IMR-90 (cell line): Measurements from ENCODE around the gene CLSTN3. TPM values are rescaled to one million over a fixed set of nuclear protein-coding genes. Genes with fewer than 3 reads are reported as not detected.

Source experiments
- ATAC-seq: fragments of 200-7000 bp; cut with Tn5 transposase; 2 replicates; pipeline ENCODE4 v1.9.1; 2020; ENCODE audit warnings: low read depth, mild to moderate bottlenecking, moderate library complexity
- BruUV-seq: library from RNA; stranded (reverse); fragments of 400-500 nt; replicated peaks from 2 replicates; lab custom pipeline; 2021; lab: Mats Ljungman, UMichigan
- CTCF ChIA-PET: fragments of 300-600 bp; formaldehyde crosslinking; extraction: SDS; loops from one replicate; lab custom pipeline; 2021; ENCODE audit warnings: antibody characterized with exemption; lab: Yijun Ruan, JAX
- POLR2A ChIA-PET: fragments of 300-600 bp; sonication (Branson Sonifier 250); formaldehyde crosslinking; loops from one replicate; lab custom pipeline; 2022; ENCODE audit warnings: antibody characterized with exemption; ENCODE audit not compliant: unreplicated experiment; lab: Charles Lee
- DNase-seq: peaks from one replicate; pipeline ENCODE4 v3.0.0; 2013
- H2AFZ ChIP-seq: replicated peaks from 2 replicates; pipeline ENCODE3; 2013; ENCODE audit warnings: low read length, mild to moderate bottlenecking; ENCODE audit not compliant: poor library complexity
- H2AK5ac ChIP-seq: 2 replicates; pipeline ENCODE4 v1.6.1; 2013; ENCODE audit warnings: low read depth, low read length, inconsistent platforms
- H2AK9ac ChIP-seq: replicated peaks from 2 replicates; pipeline ENCODE3; 2013; ENCODE audit warnings: mild to moderate bottlenecking, low read depth, low read length, moderate library complexity; ENCODE audit not compliant: poor library complexity
- H2BK120ac ChIP-seq: 2 replicates; pipeline ENCODE4 v1.6.1; 2013; ENCODE audit warnings: low read depth, low read length, inconsistent platforms
- H2BK15ac ChIP-seq: 3 replicates; pipeline ENCODE4 v1.6.1; 2013; ENCODE audit warnings: low read depth, low read length, inconsistent platforms
- H2BK20ac ChIP-seq: 2 replicates; pipeline ENCODE4 v1.6.1; 2013; ENCODE audit warnings: low read depth, mild to moderate bottlenecking, inconsistent platforms, low read length, moderate library complexity
- H2BK5ac ChIP-seq: 2 replicates; pipeline ENCODE4 v1.6.1; 2013; ENCODE audit warnings: mild to moderate bottlenecking, low read depth, low read length, inconsistent platforms; ENCODE audit not compliant: poor library complexity, severe bottlenecking
- H3K14ac ChIP-seq: replicated peaks from 2 replicates; pipeline ENCODE4 v1.6.1; 2013; ENCODE audit warnings: low read depth, low read length, inconsistent platforms
- H3K18ac ChIP-seq: 2 replicates; pipeline ENCODE4 v1.6.1; 2013; ENCODE audit warnings: low read depth, low read length, control low read depth
- H3K23ac ChIP-seq: 2 replicates; pipeline ENCODE4 v1.6.1; 2013; ENCODE audit warnings: low read depth, low read length, inconsistent platforms
- H3K27ac ChIP-seq: 2 replicates; pipeline ENCODE4 v1.5.1; 2013; ENCODE audit warnings: mild to moderate bottlenecking, control low read depth, low read length; ENCODE audit not compliant: insufficient read depth
- H3K27me3 ChIP-seq: 2 replicates; pipeline ENCODE4 v1.6.1; 2013; ENCODE audit warnings: low read length; ENCODE audit not compliant: control insufficient read depth, insufficient read depth
- H3K36me3 ChIP-seq: 2 replicates; pipeline ENCODE4 v1.6.1; 2013; ENCODE audit warnings: low read length, mixed read lengths; ENCODE audit not compliant: control insufficient read depth, insufficient read depth
- H3K4ac ChIP-seq: 2 replicates; pipeline ENCODE4 v1.6.1; 2013; ENCODE audit warnings: low read depth, low read length, inconsistent platforms
- H3K4me1 ChIP-seq: 2 replicates; pipeline ENCODE4 v1.6.1; 2013; ENCODE audit warnings: low read length, mixed read lengths; ENCODE audit not compliant: control insufficient read depth, insufficient read depth
- H3K4me2 ChIP-seq: 2 replicates; pipeline ENCODE4 v1.6.1; 2013; ENCODE audit warnings: low read depth, mild to moderate bottlenecking, control low read depth, low read length, moderate library complexity
- H3K4me3 ChIP-seq: 2 replicates; pipeline ENCODE4 v1.5.1; 2013; ENCODE audit warnings: low read depth, mild to moderate bottlenecking, control low read depth, low read length, moderate library complexity; ENCODE audit not compliant: insufficient read depth
- H3K56ac ChIP-seq: 2 replicates; pipeline ENCODE4 v1.6.1; 2013; ENCODE audit warnings: low read length, inconsistent platforms; ENCODE audit not compliant: insufficient read depth; ENCODE audit errors: extremely low read depth
- H3K79me1 ChIP-seq, 2 experiments: 2 replicates each; pipeline ENCODE4 v1.6.1; 2013; ENCODE audit warnings: low read length in 2 of 2, inconsistent platforms in 1 of 2, low read depth in 1 of 2
- H3K9ac ChIP-seq: 2 replicates; pipeline ENCODE4 v1.6.1; 2013; ENCODE audit warnings: low read depth, low read length, control low read depth
- H3K9me1 ChIP-seq: 2 replicates; pipeline ENCODE4 v1.6.1; 2013; ENCODE audit warnings: low read length, inconsistent platforms; ENCODE audit not compliant: insufficient read depth
- H3K9me3 ChIP-seq: 2 replicates; pipeline ENCODE4 v1.6.1; 2013; ENCODE audit warnings: low read length; ENCODE audit not compliant: control insufficient read depth, insufficient read depth
- H4K20me1 ChIP-seq: 2 replicates; pipeline ENCODE4 v1.6.1; 2013; ENCODE audit warnings: low read length, inconsistent platforms; ENCODE audit not compliant: insufficient read depth
- H4K5ac ChIP-seq: 2 replicates; pipeline ENCODE4 v1.6.1; 2013; ENCODE audit warnings: mild to moderate bottlenecking, low read depth, low read length, control low read depth
- H4K8ac ChIP-seq, 2 experiments: 2 replicates each; pipeline ENCODE4 v1.6.1; 2013; ENCODE audit warnings: low read depth in 2 of 2, low read length in 2 of 2, control low read depth in 1 of 2, inconsistent platforms in 1 of 2
- H4K91ac ChIP-seq: 2 replicates; pipeline ENCODE4 v1.6.1; 2013; ENCODE audit warnings: low read depth, low read length, inconsistent platforms; ENCODE audit not compliant: insufficient read depth
- BHLHE40 ChIP-seq: fragments of 150-350 bp; IDR thresholded peaks from 2 replicates; pipeline ENCODE4 v1.6.1; 2016; ENCODE audit warnings: mild to moderate bottlenecking, low read depth, low read length
- CEBPB ChIP-seq: IDR thresholded peaks from 2 replicates; pipeline ENCODE4 v1.6.1; 2012; ENCODE audit warnings: low read depth, low read length, improper control_type of control experiment
- CHD1 ChIP-seq: IDR thresholded peaks from 2 replicates; pipeline ENCODE4 v1.6.1; 2012; ENCODE audit warnings: low read depth, low read length, improper control_type of control experiment
- FOS ChIP-seq: fragments of 150-350 bp; IDR thresholded peaks from 2 replicates; pipeline ENCODE4 v1.6.1; 2016; ENCODE audit warnings: low read depth, low read length
- MAFK ChIP-seq: IDR thresholded peaks from 2 replicates; pipeline ENCODE4 v1.6.1; 2012; ENCODE audit warnings: low read depth, low read length, improper control_type of control experiment
- MAZ ChIP-seq: IDR thresholded peaks from 2 replicates; pipeline ENCODE4 v1.6.1; 2012; ENCODE audit warnings: low read depth, mild to moderate bottlenecking, low read length, improper control_type of control experiment, moderate library complexity, borderline replicate concordance
- MXI1 ChIP-seq: IDR thresholded peaks from 2 replicates; pipeline ENCODE4 v1.6.1; 2012; ENCODE audit warnings: low read depth, mild to moderate bottlenecking, low read length, moderate library complexity, borderline replicate concordance
- NFE2L2 ChIP-seq: fragments of 150-350 bp; IDR thresholded peaks from 2 replicates; pipeline ENCODE4 v1.6.1; 2016; ENCODE audit warnings: low read depth, mild to moderate bottlenecking, low read length
- POLR2A ChIP-seq: IDR thresholded peaks from 2 replicates; pipeline ENCODE4 v1.6.1; 2012; ENCODE audit warnings: mild to moderate bottlenecking, low read depth, low read length
- RAD21 ChIP-seq: IDR thresholded peaks from 2 replicates; pipeline ENCODE4 v1.6.1; 2012; ENCODE audit warnings: low read length, improper control_type of control experiment
- RCOR1 ChIP-seq: IDR thresholded peaks from 2 replicates; pipeline ENCODE4 v1.6.1; 2012; ENCODE audit warnings: mild to moderate bottlenecking, low read length, improper control_type of control experiment; ENCODE audit not compliant: insufficient replicate concordance
- RFX5 ChIP-seq: IDR thresholded peaks from 2 replicates; pipeline ENCODE4 v1.8.0; 2012; ENCODE audit warnings: low read depth, mild to moderate bottlenecking, low read length, moderate library complexity
- WGBS, 2 experiments: methylation state at CpG; one replicate each; pipeline versions ENCODE4 v1.1.5 to v1.1.7; 2013; ENCODE audit warnings: missing lambda C conversion rate in 2 of 2; ENCODE audit not compliant: insufficient read length in 1 of 2; ENCODE audit errors: extremely low coverage in 2 of 2; 5-methylcytosine and 5-hydroxymethylcytosine counted together
- dilution Hi-C: fragments of 300-500 bp; cut with HindIII; formaldehyde crosslinking; loops from one replicate; pipeline ENCODE4 v1.14.3; 2018; ENCODE audit warnings: low sequenced_read_pairs; ENCODE audit not compliant: unreplicated experiment
- in situ Hi-C: fragments of 300-500 bp; cut with MboI; formaldehyde crosslinking; loops from 3 replicates; pipeline ENCODE4 v1.14.3; 2019; ENCODE audit warnings: low sequenced_read_pairs, inconsistent platforms, mixed read lengths
- intact Hi-C: fragments of 100-400 bp; cut with micrococcal nuclease; formaldehyde crosslinking; loops from 2 replicates; pipeline ENCODE4 v1.10.0; 2022
- polyA plus RNA-seq, 3 experiments: library from polyadenylated mRNA; depleted of rRNA; stranded (reverse); fragments of >200 nt; gene quantifications; 2 replicates each; pipeline ENCODE4 v1.2.3, GENCODE V29; 2012; ENCODE audit warnings: low replicate concordance in 1 of 3
- total RNA-seq: library from RNA; depleted of rRNA; stranded (reverse); fragments of >200 nt; gene quantifications from 2 replicates; pipeline ENCODE4 v1.2.3, GENCODE V29; 2012
- TF ChIP-seq, protein P1 (sequence below): fragments of 150-350 bp; IDR thresholded peaks from 2 replicates; pipeline ENCODE4 v1.6.1; 2017; ENCODE audit warnings: mild to moderate bottlenecking, antibody characterized with exemption, low read length, low read depth
- TF ChIP-seq, protein P2 (sequence below): fragments of 150-350 bp; IDR thresholded peaks from 2 replicates; pipeline ENCODE4 v1.6.1; 2016; ENCODE audit warnings: low read depth, mild to moderate bottlenecking, low read length, moderate library complexity, borderline replicate concordance

Gene CLSTN3
- total and polyA plus RNA-seq, 2 of the 4 experiments (the other 2 are of a cell fraction), result 4.1 to 16.4 TPM

DNA sequence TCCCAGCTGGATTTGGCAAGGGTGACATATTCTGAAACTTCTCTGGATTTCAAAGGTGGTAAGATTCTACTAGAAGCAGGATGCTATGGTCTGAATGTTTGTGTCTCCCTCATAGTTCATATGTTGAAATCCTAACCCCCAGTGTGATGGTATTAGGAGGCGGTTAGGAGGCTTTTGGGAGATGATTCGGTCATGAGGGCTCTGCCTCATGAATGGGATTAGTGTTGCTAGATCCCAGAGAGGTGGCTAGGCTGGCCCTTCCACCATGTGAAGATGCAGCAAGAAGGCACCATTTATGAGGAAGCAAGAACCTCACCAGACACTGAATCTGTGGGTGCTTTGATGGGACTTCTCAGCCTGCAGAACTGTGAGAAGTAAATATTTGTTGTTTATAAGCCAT, 48.3 kb downstream of the CLSTN3 start:
- intact Hi-C loops, result no loop called here
- Histone ChIP-seq H3K4me3 (no peak overlapping the region), H3K9me3 (no peaks in the 10 kb centered on the region), H3K23ac (no peak overlapping the region), H4K5ac (no peak overlapping the region), H4K91ac (no peak overlapping the region), H3K14ac (no peak overlapping the region), H2AFZ (no peak overlapping the region), H4K8ac (no peak overlapping the region), H3K79me1 (no peaks in the 10 kb centered on the region), H2AK9ac (no peak overlapping the region), H3K9ac (no peak overlapping the region), H3K27me3 (peaks cover 3% of the 10 kb centered on the region), H2BK120ac (no peak overlapping the region), H3K27ac (no peak overlapping the region), H3K36me3 (no peaks in the 10 kb centered on the region), H3K18ac (no peak overlapping the region), H2BK5ac (no peak overlapping the region), H3K4me1 (peaks cover 2% of the 10 kb centered on the region; the same call in 1 of the 2 replicates), H4K20me1 (no peaks in the 10 kb centered on the region), H3K9me1 (no peaks in the 10 kb centered on the region), H2BK15ac (no peak overlapping the region), H3K4ac (no peak overlapping the region), H2AK5ac (no peak overlapping the region), H2BK20ac (no peak overlapping the region), H3K4me2 (no peak overlapping the region), H3K56ac (no peak overlapping the region)
- no CpG with 5 or more reads among the region's 2 CpGs for WGBS, 2 experiments
- no peak for DNase-seq
- dilution Hi-C loops, result no loop called here
- no TSS peak for BruUV-seq
- no peak for ATAC-seq
- POLR2A ChIA-PET, result no interaction called here
- TF ChIP-seq, protein P1, sequence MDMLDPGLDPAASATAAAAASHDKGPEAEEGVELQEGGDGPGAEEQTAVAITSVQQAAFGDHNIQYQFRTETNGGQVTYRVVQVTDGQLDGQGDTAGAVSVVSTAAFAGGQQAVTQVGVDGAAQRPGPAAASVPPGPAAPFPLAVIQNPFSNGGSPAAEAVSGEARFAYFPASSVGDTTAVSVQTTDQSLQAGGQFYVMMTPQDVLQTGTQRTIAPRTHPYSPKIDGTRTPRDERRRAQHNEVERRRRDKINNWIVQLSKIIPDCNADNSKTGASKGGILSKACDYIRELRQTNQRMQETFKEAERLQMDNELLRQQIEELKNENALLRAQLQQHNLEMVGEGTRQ, result no peak
- TF ChIP-seq POLR2A, result no peak
- no peak for TF ChIP-seq NFE2L2
- no peak for TF ChIP-seq CEBPB
- no peak for TF ChIP-seq FOS
- no peak for TF ChIP-seq BHLHE40
- TF ChIP-seq CHD1, result no peak
- TF ChIP-seq MAZ, result no peak
- no peak for TF ChIP-seq MXI1
- no peak for TF ChIP-seq RFX5
- TF ChIP-seq RAD21, result no peak
- no peak for TF ChIP-seq MAFK
- TF ChIP-seq RCOR1, result no peak
- TF ChIP-seq, protein P2, sequence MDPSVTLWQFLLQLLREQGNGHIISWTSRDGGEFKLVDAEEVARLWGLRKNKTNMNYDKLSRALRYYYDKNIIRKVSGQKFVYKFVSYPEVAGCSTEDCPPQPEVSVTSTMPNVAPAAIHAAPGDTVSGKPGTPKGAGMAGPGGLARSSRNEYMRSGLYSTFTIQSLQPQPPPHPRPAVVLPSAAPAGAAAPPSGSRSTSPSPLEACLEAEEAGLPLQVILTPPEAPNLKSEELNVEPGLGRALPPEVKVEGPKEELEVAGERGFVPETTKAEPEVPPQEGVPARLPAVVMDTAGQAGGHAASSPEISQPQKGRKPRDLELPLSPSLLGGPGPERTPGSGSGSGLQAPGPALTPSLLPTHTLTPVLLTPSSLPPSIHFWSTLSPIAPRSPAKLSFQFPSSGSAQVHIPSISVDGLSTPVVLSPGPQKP, result no peak
- in situ Hi-C loops, result no loop called here
- CTCF ChIA-PET, result no interaction called here
